Measurements from ENCODE around the gene DNAAF2. TPM values are rescaled to one million over a fixed set of nuclear protein-coding genes. Genes with fewer than 3 reads are reported as not detected.

DNAAF2 gene
- total RNA-seq, 2 donors from 2014 or later: 6.8 to 8.3 TPM

- Histone ChIP-seq H3K9me3 (no peaks in the 10 kb centered on the region), H3K27ac (no peak overlapping the region), H3K36me3 (no peaks in the 10 kb centered on the region), H3K27me3 (no peaks in the 10 kb centered on the region), H3K9ac (ENCODE audit: low read depth in 2 of 2, low read length in 2 of 2) (peak overlapping the region in 1 of 2 donors; percentile 56), H3K4me1 (peaks cover 10% of the 10 kb centered on the region), H3K4me3 (no peak overlapping the region)
- intact Hi-C loops (cut with DNase I): no loop called here
- TF ChIP-seq, protein P1, sequence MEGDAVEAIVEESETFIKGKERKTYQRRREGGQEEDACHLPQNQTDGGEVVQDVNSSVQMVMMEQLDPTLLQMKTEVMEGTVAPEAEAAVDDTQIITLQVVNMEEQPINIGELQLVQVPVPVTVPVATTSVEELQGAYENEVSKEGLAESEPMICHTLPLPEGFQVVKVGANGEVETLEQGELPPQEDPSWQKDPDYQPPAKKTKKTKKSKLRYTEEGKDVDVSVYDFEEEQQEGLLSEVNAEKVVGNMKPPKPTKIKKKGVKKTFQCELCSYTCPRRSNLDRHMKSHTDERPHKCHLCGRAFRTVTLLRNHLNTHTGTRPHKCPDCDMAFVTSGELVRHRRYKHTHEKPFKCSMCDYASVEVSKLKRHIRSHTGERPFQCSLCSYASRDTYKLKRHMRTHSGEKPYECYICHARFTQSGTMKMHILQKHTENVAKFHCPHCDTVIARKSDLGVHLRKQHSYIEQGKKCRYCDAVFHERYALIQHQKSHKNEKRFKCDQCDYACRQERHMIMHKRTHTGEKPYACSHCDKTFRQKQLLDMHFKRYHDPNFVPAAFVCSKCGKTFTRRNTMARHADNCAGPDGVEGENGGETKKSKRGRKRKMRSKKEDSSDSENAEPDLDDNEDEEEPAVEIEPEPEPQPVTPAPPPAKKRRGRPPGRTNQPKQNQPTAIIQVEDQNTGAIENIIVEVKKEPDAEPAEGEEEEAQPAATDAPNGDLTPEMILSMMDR (IDR thresholded peaks at IDR 0.05): no peak
- DNase-seq: no peak
Observed at GRCh38 chr14:49640540-49641417, 5.7 kb upstream of the DNAAF2 start.

GRCh38 chr14:49637534-49638078 lies 2.6 kb upstream of the DNAAF2 start:
- H3K9me3 ChIP-seq: no peaks in the 10 kb centered on the region
- H3K27me3 ChIP-seq: no peaks in the 10 kb centered on the region
- TF ChIP-seq, protein P1 (IDR thresholded peaks at IDR 0.05): no peak
- peaks cover 10% of the 10 kb centered on the region for H3K4me1 ChIP-seq
- H3K9ac ChIP-seq (ENCODE audit: low read depth in 2 of 2, low read length in 2 of 2): no peak overlapping the region
- no peak for DNase-seq
- no peaks in the 10 kb centered on the region for H3K36me3 ChIP-seq
- intact Hi-C loops (cut with DNase I): loop anchor here (5.0 to 10.0 kb wide), 2 partner anchors 130 to 477 kb away; partner anchors contain the start of genes KLHDC2 and VCPKMT
- H3K27ac ChIP-seq: no peak overlapping the region
- no peak overlapping the region for H3K4me3 ChIP-seq

- no peaks in the 10 kb centered on the region for H3K9me3 ChIP-seq
- no peaks in the 10 kb centered on the region for H3K27me3 ChIP-seq
- H3K36me3 ChIP-seq: no peaks in the 10 kb centered on the region
- H3K27ac ChIP-seq: no peak overlapping the region
- H3K4me1 ChIP-seq: peaks cover 6% of the 10 kb centered on the region
- intact Hi-C loops (cut with DNase I): loop anchor here (5.0 to 10.0 kb wide), 2 partner anchors 130 to 478 kb away; partner anchors contain the start of genes KLHDC2 and VCPKMT
- no peak for DNase-seq
- no peak overlapping the region for H3K4me3 ChIP-seq
- TF ChIP-seq, protein P1 (IDR thresholded peaks at IDR 0.05): no peak
- H3K9ac ChIP-seq (ENCODE audit: low read depth in 2 of 2, low read length in 2 of 2): no peak overlapping the region
Observed at GRCh38 chr14:49636866-49637265, 1.8 kb upstream of the DNAAF2 start.

DNA sequence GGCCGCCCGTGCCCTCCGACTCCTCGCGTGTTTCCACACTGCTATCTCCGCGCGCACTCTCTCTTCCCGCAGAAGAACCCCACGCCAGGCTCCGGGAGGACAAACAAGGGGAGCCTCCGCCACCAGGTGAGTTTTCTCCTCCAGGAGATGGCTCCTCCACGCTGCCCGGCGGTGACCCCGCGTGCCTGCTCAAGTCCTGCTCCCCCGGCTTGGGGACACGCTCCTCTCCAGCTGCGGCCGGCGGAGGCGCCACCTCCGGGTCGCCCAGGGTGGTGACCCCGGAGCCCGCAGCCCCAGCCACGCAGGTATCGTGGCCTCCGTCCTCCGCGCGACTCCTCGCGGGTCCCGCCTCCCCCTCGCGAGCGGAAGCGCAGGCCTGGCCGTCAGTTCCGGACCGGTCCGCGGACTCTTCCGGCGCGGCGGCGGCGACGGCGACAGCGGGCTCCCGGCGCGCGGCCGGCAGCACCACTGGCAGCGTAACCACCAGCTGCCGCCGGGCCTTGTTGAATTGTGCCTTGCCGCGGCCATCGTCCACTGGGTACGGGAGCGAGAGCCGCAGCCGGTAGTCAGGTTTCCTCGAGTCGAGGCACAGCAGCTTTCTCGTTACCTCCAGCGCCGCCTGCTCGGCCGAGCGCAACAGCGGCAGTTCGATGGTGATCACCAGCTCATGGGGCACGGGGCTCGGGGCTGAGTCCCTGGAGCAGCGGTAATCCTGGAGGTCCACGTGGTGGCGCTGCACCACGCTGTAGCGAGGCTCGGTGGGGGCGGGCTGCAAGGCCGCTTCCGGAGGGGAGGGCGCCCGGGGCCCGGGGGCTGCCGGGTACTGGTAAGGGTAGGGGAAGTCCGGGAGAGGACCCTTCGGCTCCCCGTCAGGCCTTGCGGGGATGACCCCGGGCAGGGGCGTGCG lies 1.2 kb downstream of the DNAAF2 start:
- intact Hi-C loops (cut with DNase I): loop anchor here (5.0 to 10.0 kb wide), 2 partner anchors 198 to 481 kb away; partner anchors contain the start of gene VCPKMT
- H3K36me3 ChIP-seq: no peaks in the 10 kb centered on the region
- peak overlapping the region; percentile 92 for H3K4me3 ChIP-seq
- no peaks in the 10 kb centered on the region for H3K4me1 ChIP-seq
- H3K27me3 ChIP-seq: no peaks in the 10 kb centered on the region
- TF ChIP-seq, protein P1 (IDR thresholded peaks at IDR 0.05): peak; percentile 73
- H3K9ac ChIP-seq (ENCODE audit: low read depth in 2 of 2, low read length in 2 of 2): peak overlapping the region; percentile 93 to 99
- H3K9me3 ChIP-seq: no peaks in the 10 kb centered on the region
- peak overlapping the region; percentile 99 for H3K27ac ChIP-seq
- peak; percentile 94 for DNase-seq
